Spleen (tissue), 7 donors: Measurements from ENCODE around the gene PTGS1.

Experiments
- POLR2A ChIP-seq, 3 donors: fragments of 450-650 bp; IDR thresholded peaks; one replicate each; pipeline ENCODE4 v1.5.1; 2017; ENCODE audit warnings: antibody characterized with exemption in 3 of 3, mild to moderate bottlenecking in 1 of 3
- POLR2AphosphoS5 ChIP-seq, 3 donors: sonication (generic); formaldehyde crosslinking; IDR thresholded peaks; one replicate each; pipeline ENCODE4 v1.5.1; 2017; ENCODE audit warnings: antibody characterized with exemption in 3 of 3
- TF ChIP-seq, protein P1 (sequence below), 11 experiments: fragments of 200-600 bp in 7 of 11; fragments of 450-650 bp in 4 of 11; sonication (generic) in 4 of 11; IDR thresholded peaks in 8 of 11; conservative IDR thresholded peaks in 3 of 11; 1 replicate in 7 of 11; 2 replicates in 4 of 11; pipeline versions ENCODE4 v1.4.0 to v1.8.0; 2016 to 2021; ENCODE audit warnings: antibody characterized with exemption in 11 of 11, inconsistent platforms in 4 of 11, mild to moderate bottlenecking in 1 of 11
- donor health status: DM: no; HTN: no; CAD: no; lungs with moderate emphysema.
- donor health status: DM: no; HTN: no; CAD: no.
- donor health status: DM: no; HTN: no; CAD: no.

DNA sequence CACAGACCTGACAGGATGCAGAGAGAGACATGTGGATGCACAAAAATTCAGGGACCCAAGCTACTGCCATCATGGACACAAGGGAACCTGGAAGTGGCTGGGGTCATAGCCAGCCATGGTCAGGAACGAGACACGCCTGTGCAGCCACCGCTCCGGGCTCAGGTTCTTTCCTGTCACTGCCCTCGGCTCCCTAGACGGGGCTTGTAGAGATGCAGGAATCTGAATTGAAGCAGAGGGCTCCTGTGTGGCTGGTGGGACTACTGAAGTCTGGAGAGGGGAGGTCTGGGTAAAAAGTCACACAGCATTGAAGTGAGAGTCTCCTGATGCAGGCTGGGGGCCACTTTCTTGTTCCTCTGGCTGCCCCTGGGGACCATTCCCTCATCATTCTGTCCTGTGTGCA is 32.3 kb upstream of the PTGS1 start:
- no peak for TF ChIP-seq POLR2A (IDR thresholded peaks at IDR 0.05)
- TF ChIP-seq, protein P1, sequence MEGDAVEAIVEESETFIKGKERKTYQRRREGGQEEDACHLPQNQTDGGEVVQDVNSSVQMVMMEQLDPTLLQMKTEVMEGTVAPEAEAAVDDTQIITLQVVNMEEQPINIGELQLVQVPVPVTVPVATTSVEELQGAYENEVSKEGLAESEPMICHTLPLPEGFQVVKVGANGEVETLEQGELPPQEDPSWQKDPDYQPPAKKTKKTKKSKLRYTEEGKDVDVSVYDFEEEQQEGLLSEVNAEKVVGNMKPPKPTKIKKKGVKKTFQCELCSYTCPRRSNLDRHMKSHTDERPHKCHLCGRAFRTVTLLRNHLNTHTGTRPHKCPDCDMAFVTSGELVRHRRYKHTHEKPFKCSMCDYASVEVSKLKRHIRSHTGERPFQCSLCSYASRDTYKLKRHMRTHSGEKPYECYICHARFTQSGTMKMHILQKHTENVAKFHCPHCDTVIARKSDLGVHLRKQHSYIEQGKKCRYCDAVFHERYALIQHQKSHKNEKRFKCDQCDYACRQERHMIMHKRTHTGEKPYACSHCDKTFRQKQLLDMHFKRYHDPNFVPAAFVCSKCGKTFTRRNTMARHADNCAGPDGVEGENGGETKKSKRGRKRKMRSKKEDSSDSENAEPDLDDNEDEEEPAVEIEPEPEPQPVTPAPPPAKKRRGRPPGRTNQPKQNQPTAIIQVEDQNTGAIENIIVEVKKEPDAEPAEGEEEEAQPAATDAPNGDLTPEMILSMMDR (IDR thresholded peaks at IDR 0.05 in 8 of 11, conservative IDR thresholded peaks at IDR 0.05 in 3 of 11) = no peak
- no peak for TF ChIP-seq POLR2AphosphoS5 (IDR thresholded peaks at IDR 0.05)
